VCaP (cell line): ENCODE data around the gene KCNAB3.
A peak's percentile ranks its signal among the peaks of the same experiment; 100 is the strongest.

ENCODE experiments used
- H3K27ac ChIP-seq: fragments of 450-650 bp; 2 replicates; pipeline ENCODE4 v1.5.1; 2017
- CTCF ChIP-seq: fragments of 450-650 bp; conservative IDR thresholded peaks from 2 replicates; pipeline ENCODE4 v1.5.1; 2017; ENCODE audit warnings: mild to moderate bottlenecking, moderate library complexity

The KCNAB3 gene

GRCh38 chr17:7910711-7911110 lies 18.9 kb downstream of the KCNAB3 start:
- no peak overlapping the region for H3K27ac ChIP-seq
- TF ChIP-seq CTCF: no peak

- no peak overlapping the region for H3K27ac ChIP-seq
- no peak for TF ChIP-seq CTCF
Observed at GRCh38 chr17:7910281-7910680, 19.4 kb downstream of the KCNAB3 start.

GRCh38 chr17:7909089-7909488 lies 20.6 kb downstream of the KCNAB3 start:
- no peak overlapping the region for H3K27ac ChIP-seq
- no peak for TF ChIP-seq CTCF

DNA sequence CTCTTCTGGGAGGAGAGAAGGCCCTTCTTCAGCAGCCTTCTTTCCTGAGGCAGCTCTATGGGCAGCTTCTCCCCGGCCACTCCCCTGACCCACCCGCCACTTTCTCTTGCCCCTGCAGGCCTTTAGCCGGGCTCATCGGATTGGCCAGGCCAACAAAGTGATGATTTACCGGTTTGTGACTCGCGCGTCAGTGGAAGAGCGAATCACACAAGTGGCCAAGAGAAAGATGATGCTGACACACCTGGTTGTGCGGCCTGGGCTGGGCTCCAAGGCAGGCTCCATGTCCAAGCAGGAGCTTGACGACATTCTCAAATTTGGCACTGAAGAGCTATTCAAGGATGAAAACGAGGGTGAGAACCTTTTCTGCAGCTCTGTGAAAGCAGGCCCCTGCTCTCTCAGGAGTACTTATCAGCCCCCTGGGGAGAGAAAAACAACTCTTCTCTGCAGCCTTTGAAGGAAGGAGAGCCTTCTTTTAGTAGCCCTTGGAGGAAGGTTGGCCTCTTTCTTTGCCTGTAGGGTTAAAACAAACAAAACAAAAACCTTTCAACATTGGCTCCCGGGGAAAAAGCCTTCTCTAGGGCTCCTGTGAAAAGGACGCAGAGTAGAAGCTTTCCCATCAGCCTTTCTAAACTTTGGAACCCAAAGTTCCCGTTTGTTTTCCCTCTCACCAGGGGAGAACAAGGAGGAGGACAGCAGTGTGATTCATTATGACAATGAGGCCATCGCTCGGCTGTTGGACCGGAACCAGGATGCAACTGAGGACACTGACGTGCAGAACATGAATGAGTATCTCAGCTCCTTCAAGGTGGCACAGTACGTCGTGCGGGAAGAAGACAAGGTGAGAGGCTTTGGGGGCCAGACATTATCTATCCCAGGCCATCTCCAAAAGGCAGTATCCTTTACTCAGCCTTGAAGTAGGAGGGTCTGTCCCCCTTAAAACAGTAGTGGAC lies 26.2 kb downstream of the KCNAB3 start:
- TF ChIP-seq CTCF: no peak
- no peak overlapping the region for H3K27ac ChIP-seq

GRCh38 chr17:7897773-7898172 lies 31.9 kb downstream of the KCNAB3 start:
- H3K27ac ChIP-seq: no peak overlapping the region
- TF ChIP-seq CTCF: peak; percentile 37

DNA sequence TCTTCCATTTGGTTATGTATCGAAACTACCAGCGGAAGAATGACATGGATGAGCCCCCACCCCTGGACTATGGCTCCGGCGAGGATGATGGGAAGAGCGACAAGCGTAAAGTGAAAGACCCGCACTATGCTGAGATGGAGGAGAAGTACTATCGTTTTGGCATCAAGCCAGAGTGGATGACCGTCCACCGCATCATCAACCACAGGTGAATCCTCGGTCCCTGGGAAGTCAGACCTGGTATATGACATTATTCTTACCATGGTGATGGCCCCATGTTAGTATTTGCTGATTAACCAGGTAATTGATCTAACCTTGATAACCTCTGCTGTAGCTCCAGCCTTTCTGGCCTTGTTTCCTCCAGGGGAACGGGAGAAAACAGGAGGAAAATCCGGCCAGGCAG lies 32.6 kb downstream of the KCNAB3 start:
- H3K27ac ChIP-seq: no peak overlapping the region
- TF ChIP-seq CTCF: no peak

DNA sequence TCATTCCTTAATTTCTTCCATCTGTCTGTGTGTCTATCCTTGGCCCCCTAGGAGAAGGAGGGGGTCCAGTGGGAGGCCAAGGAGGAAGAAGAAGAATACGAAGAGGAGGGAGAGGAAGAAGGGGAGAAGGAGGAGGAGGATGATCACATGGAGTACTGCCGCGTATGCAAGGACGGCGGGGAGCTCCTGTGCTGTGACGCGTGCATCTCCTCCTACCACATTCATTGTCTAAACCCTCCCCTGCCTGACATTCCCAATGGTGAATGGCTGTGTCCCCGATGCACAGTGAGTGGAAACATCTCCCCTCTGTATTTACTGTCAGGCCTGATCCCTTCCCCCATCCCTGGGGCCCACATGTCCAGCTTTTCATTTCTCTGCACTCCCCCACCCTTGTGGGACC lies 34.8 kb downstream of the KCNAB3 start:
- no peak for TF ChIP-seq CTCF
- H3K27ac ChIP-seq: no peak overlapping the region
